Myocyte (in vitro differentiated cells): ENCODE data around the gene MRPS31. TPM values are rescaled to one million over a fixed set of nuclear protein-coding genes. Genes with fewer than 3 reads are reported as not detected.

Experiments used
- DNase-seq: peaks from one replicate; pipeline ENCODE4 v3.0.0-alpha.2; 2012; ENCODE audit warnings: low read depth
- polyA plus RNA-seq: library from polyadenylated mRNA; unstranded; fragments of >200 nt; gene quantifications from one replicate; pipeline ENCODE4 v1.2.1, GENCODE V29; 2012; ENCODE audit warnings: missing spikeins
- total RNA-seq: library from RNA; depleted of rRNA; stranded (reverse); fragments of >200 nt; gene quantifications from 2 replicates; pipeline ENCODE4 v1.2.3, GENCODE V29; 2014

Gene MRPS31
- 22.1 and 23.4 TPM in 2 replicates for total RNA-seq
- polyA plus RNA-seq: 9.4 TPM

- DNase-seq: peak; percentile 96
Observed at GRCh38 chr13:40770934-40771618, at the start of gene MRPS31. Gene MRPS31 (minus strand): TSS chr13:40771190. CDS start chr13:40771136, 54 bp downstream.

GRCh38 chr13:40819797-40820315 lies 48.9 kb upstream of the MRPS31 start:
- DNase-seq: no peak

- peak; percentile 6 for DNase-seq
Observed at GRCh38 chr13:40818926-40819325, 47.9 kb upstream of the MRPS31 start.

- DNase-seq: no peak
Observed at GRCh38 chr13:40814803-40815202, 43.8 kb upstream of the MRPS31 start.

- peak; percentile 6 for DNase-seq
Observed at GRCh38 chr13:40813667-40814454, 42.9 kb upstream of the MRPS31 start.

GRCh38 chr13:40812724-40813445 lies 41.9 kb upstream of the MRPS31 start:
- peak; percentile 44 for DNase-seq

- DNase-seq: no peak
Observed at GRCh38 chr13:40812102-40812501, 41.1 kb upstream of the MRPS31 start.

GRCh38 chr13:40809471-40809870 lies 38.5 kb upstream of the MRPS31 start:
- no peak for DNase-seq

GRCh38 chr13:40806241-40806640 lies 35.3 kb upstream of the MRPS31 start:
- DNase-seq: no peak

GRCh38 chr13:40803316-40803715 lies 32.3 kb upstream of the MRPS31 start:
- DNase-seq: no peak

- no peak for DNase-seq
Observed at GRCh38 chr13:40801255-40802217, 30.5 kb upstream of the MRPS31 start.

GRCh38 chr13:40800559-40800958 lies 29.6 kb upstream of the MRPS31 start:
- DNase-seq: no peak

- DNase-seq: no peak
Observed at GRCh38 chr13:40799508-40799907, 28.5 kb upstream of the MRPS31 start.

- DNase-seq: no peak
Observed at GRCh38 chr13:40798380-40798779, 27.4 kb upstream of the MRPS31 start.

- DNase-seq: no peak
Observed at GRCh38 chr13:40796649-40797048, 25.7 kb upstream of the MRPS31 start.

GRCh38 chr13:40794414-40795368 lies 23.7 kb upstream of the MRPS31 start:
- no peak for DNase-seq

- DNase-seq: no peak
Observed at GRCh38 chr13:40793339-40793738, 22.3 kb upstream of the MRPS31 start.

- no peak for DNase-seq
Observed at GRCh38 chr13:40792284-40793051, 21.5 kb upstream of the MRPS31 start.
